Measurements from ENCODE around the gene ABI3.

DNA sequence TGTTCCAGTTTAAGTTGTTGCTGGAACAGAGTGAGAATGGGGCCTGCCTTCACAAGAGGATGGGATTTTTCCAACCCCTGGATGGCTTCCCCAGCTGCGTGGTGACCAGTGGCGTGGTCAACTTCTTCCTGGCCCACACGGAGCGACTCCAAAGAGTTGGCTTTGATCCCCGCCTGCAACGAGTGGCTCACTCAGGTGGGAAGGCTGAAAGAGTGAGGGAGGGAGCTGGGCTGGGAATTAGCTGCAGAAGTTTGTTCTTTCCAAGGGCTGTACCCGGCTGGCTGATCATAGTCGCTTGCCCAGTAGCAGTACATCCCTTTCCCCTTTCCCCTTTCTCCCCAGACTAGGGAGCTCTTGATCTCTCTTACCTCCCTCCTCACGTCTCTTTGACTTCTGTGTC, 41.8 kb upstream of the ABI3 start:
- no peak for TF ChIP-seq CTCF (IDR thresholded peaks at IDR 0.05; ENCODE audit: insufficient read depth, low read length)
- TF ChIP-seq GABPA (IDR thresholded peaks at IDR 0.05; ENCODE audit: low read depth), result no peak
